ENCODE data around the gene KCNJ3.
"Not testable (repeated sequence)": the region's sequence is repeated elsewhere in the genome, so short reads cannot be mapped to it uniquely, and the experiment has no call there.

The KCNJ3 gene

GRCh38 chr2:154837035-154837434, 138.5 kb downstream of the KCNJ3 start:
- in situ Hi-C loops (cut with MboI; ENCODE audit: low sequenced_read_pairs), result no loop called here

GRCh38 chr2:154844513-154844912, 146.0 kb downstream of the KCNJ3 start:
- in situ Hi-C loops (cut with MboI; ENCODE audit: low sequenced_read_pairs), result no loop called here

- in situ Hi-C loops (cut with MboI; ENCODE audit: low sequenced_read_pairs), result no loop called here
Observed at GRCh38 chr2:154846842-154847241, 148.3 kb downstream of the KCNJ3 start.

GRCh38 chr2:154849482-154849881, 151.0 kb downstream of the KCNJ3 start:
- in situ Hi-C loops (cut with MboI; ENCODE audit: low sequenced_read_pairs), result no loop called here

- in situ Hi-C loops (cut with MboI; ENCODE audit: low sequenced_read_pairs), result no loop called here
Observed at GRCh38 chr2:154850532-154850931, 152.0 kb downstream of the KCNJ3 start.

GRCh38 chr2:154855138-154855537, 156.6 kb downstream of the KCNJ3 start:
- in situ Hi-C loops (cut with MboI; ENCODE audit: low sequenced_read_pairs), result no loop called here

- in situ Hi-C loops (cut with MboI; ENCODE audit: low sequenced_read_pairs), result not testable (repeated sequence)
Observed at GRCh38 chr2:154867151-154867550, 168.7 kb downstream of the KCNJ3 start.

GRCh38 chr2:154875999-154876398, 177.5 kb downstream of the KCNJ3 start:
- in situ Hi-C loops (cut with MboI; ENCODE audit: low sequenced_read_pairs), result no loop called here

GRCh38 chr2:154882725-154883124, 184.2 kb downstream of the KCNJ3 start:
- in situ Hi-C loops (cut with MboI; ENCODE audit: low sequenced_read_pairs), result no loop called here

GRCh38 chr2:154886316-154886715, 187.8 kb downstream of the KCNJ3 start:
- in situ Hi-C loops (cut with MboI; ENCODE audit: low sequenced_read_pairs), result no loop called here

- in situ Hi-C loops (cut with MboI; ENCODE audit: low sequenced_read_pairs), result no loop called here
Observed at GRCh38 chr2:154898269-154898668, 199.8 kb downstream of the KCNJ3 start.

- in situ Hi-C loops (cut with MboI; ENCODE audit: low sequenced_read_pairs), result no loop called here
Observed at GRCh38 chr2:154901063-154901462, 202.6 kb downstream of the KCNJ3 start.

Measured in HL-60/S4 treated with phorbol 12-myristate 13-acetate at 8.2 ng/mL for 4 days and 3 days (cell line).